B cell (primary cell): ENCODE data around the gene HSPA14. TPM values are rescaled to one million over a fixed set of nuclear protein-coding genes. Genes with fewer than 3 reads are reported as not detected.
"Not testable (repeated sequence)": the region's sequence is repeated elsewhere in the genome, so short reads cannot be mapped to it uniquely, and the experiment has no call there.

Experiments used
- ATAC-seq: fragments of 200-7000 bp; cut with Tn5 transposase; one replicate; pipeline ENCODE4 v1.10.0; 2021; ENCODE audit warnings: low read depth, mild to moderate bottlenecking, moderate number of reproducible peaks, moderate library complexity
- CTCF ChIA-PET: fragments of 350-600 bp; sonication (Branson Sonifier 250); formaldehyde crosslinking; loops from one replicate; lab custom pipeline; 2021; ENCODE audit warnings: antibody characterized with exemption, inconsistent platforms; lab: Charles Lee
- POLR2A ChIA-PET: fragments of 350-600 bp; sonication (Branson Sonifier 250); formaldehyde crosslinking; loops from one replicate; lab custom pipeline; 2021; ENCODE audit warnings: antibody characterized with exemption; lab: Charles Lee
- DNase-seq: peaks from one replicate; pipeline ENCODE4 v3.0.0; 2013
- H2AFZ ChIP-seq: 2 replicates; pipeline ENCODE4 v1.6.1; 2012; ENCODE audit warnings: mild to moderate bottlenecking, low read depth, low read length; ENCODE audit not compliant: insufficient read depth, poor library complexity, severe bottlenecking
- H3K27ac ChIP-seq, 2 donors: 1 replicate in 1 of 2; 2 replicates in 1 of 2; pipeline ENCODE4 v1.5.1; 2012 to 2013; ENCODE audit warnings: low read length in 2 of 2, mild to moderate bottlenecking in 2 of 2, moderate library complexity in 1 of 2
- H3K27me3 ChIP-seq, 4 experiments: fragments of 200-600 bp in 1 of 4; sonication (generic) in 1 of 4; replicated peaks in 1 of 4; 1 replicate in 2 of 4; 2 replicates in 2 of 4; pipeline versions ENCODE4 v1.6.1 to v1.7.0; 2013 to 2016; ENCODE audit warnings: low read length in 3 of 4, mild to moderate bottlenecking in 2 of 4, mixed read lengths in 1 of 4, moderate library complexity in 1 of 4; ENCODE audit not compliant: insufficient read depth in 4 of 4, control insufficient read depth in 3 of 4; ENCODE audit errors: control extremely low read depth in 1 of 4
- H3K36me3 ChIP-seq, 2 experiments: replicated peaks in 1 of 2; 1 replicate in 1 of 2; 2 replicates in 1 of 2; pipeline versions ENCODE4 v1.6.1 to v1.7.1; 2013; ENCODE audit warnings: low read length in 1 of 2; ENCODE audit not compliant: insufficient read depth in 2 of 2, control insufficient read depth in 1 of 2; ENCODE audit errors: control extremely low read depth in 1 of 2, extremely low read depth in 1 of 2
- H3K4me1 ChIP-seq, 2 donors: fragments of 200-600 bp in 1 of 2; sonication (generic) in 1 of 2; 1 replicate in 1 of 2; 2 replicates in 1 of 2; pipeline versions ENCODE4 v1.5.1 to v1.6.1; 2013 to 2017; ENCODE audit warnings: low read length in 2 of 2; ENCODE audit not compliant: control insufficient read depth in 2 of 2, insufficient read depth in 2 of 2
- H3K4me2 ChIP-seq: replicated peaks from 2 replicates; pipeline ENCODE3; 2012; ENCODE audit warnings: mild to moderate bottlenecking, low read depth, low read length; ENCODE audit not compliant: poor library complexity, severe bottlenecking
- H3K4me3 ChIP-seq, 5 experiments: fragments of 200-600 bp in 1 of 5; sonication (generic) in 1 of 5; 1 replicate in 3 of 5; 2 replicates in 2 of 5; pipeline versions ENCODE4 v1.5.1 to v1.7.0; 2011 to 2016; ENCODE audit warnings: low read length in 4 of 5, mild to moderate bottlenecking in 4 of 5, low read depth in 2 of 5, control low read depth in 1 of 5, moderate library complexity in 1 of 5; ENCODE audit not compliant: insufficient read depth in 1 of 5; ENCODE audit errors: control extremely low read depth in 1 of 5, extremely low read depth in 1 of 5
- H3K79me2 ChIP-seq: fragments of 200-600 bp; sonication (generic); one replicate; pipeline ENCODE4 v1.6.0; 2016; ENCODE audit warnings: low read length; ENCODE audit not compliant: control insufficient read depth, insufficient read depth
- H3K9ac ChIP-seq: fragments of 200-600 bp; sonication (generic); 2 replicates; pipeline ENCODE4 v1.6.1; 2017; ENCODE audit warnings: mild to moderate bottlenecking, low read length, moderate library complexity
- H3K9me3 ChIP-seq, 3 donors: one replicate each; pipeline versions ENCODE4 v1.6.1 to v1.7.1; 2013; ENCODE audit warnings: low read length in 2 of 3; ENCODE audit not compliant: control insufficient read depth in 2 of 3, insufficient read depth in 1 of 3; ENCODE audit errors: control extremely low read depth in 1 of 3
- H4K20me1 ChIP-seq: 2 replicates; pipeline ENCODE4 v1.6.0; 2012; ENCODE audit warnings: mild to moderate bottlenecking, low read length; ENCODE audit not compliant: insufficient read depth, control insufficient read depth, poor library complexity, severe bottlenecking
- H3K27ac Mint-ChIP-seq: one replicate; pipeline ENCODE4 v1.8.0; 2021; ENCODE audit warnings: mixed read lengths
- H3K27me3 Mint-ChIP-seq: one replicate; pipeline ENCODE4 v1.8.0; 2021; ENCODE audit warnings: mixed read lengths
- H3K4me1 Mint-ChIP-seq: one replicate; pipeline ENCODE4 v1.8.0; 2021; ENCODE audit warnings: mixed read lengths
- H3K4me3 Mint-ChIP-seq: one replicate; pipeline ENCODE4 v1.8.0; 2021; ENCODE audit warnings: mixed read lengths
- H3K9me3 Mint-ChIP-seq: one replicate; pipeline ENCODE4 v1.8.0; 2022; ENCODE audit warnings: mixed read lengths; ENCODE audit not compliant: insufficient read depth
- CTCF ChIP-seq: fragments of 200-600 bp; IDR thresholded peaks from one replicate; pipeline ENCODE4 v1.8.0; 2022; ENCODE audit warnings: antibody characterized with exemption, mild to moderate bottlenecking
- EZH2 ChIP-seq: IDR thresholded peaks from 2 replicates; pipeline ENCODE4 v1.6.1; 2012; ENCODE audit warnings: borderline replicate concordance, low read depth, mild to moderate bottlenecking, moderate library complexity, low read length; ENCODE audit not compliant: insufficient read depth, poor library complexity, severe bottlenecking
- WGBS: methylation state at CpG from one replicate; pipeline ENCODE4 v1.1.5; 2013; ENCODE audit warnings: missing lambda C conversion rate; ENCODE audit not compliant: insufficient coverage; 5-methylcytosine and 5-hydroxymethylcytosine counted together
- intact Hi-C: fragments of 100-400 bp; cut with micrococcal nuclease; formaldehyde crosslinking; loops from one replicate; pipeline ENCODE4 v1.10.0; 2022
- polyA plus RNA-seq: library from polyadenylated mRNA; depleted of rRNA; stranded (reverse); fragments of >200 nt; gene quantifications from 2 replicates; pipeline ENCODE4 v1.2.3, GENCODE V29; 2012
- total RNA-seq, 2 donors: library from RNA; stranded (reverse); fragments of 120-200 nt in 1 of 2; gene quantifications; 1 replicate in 1 of 2; 2 replicates in 1 of 2; pipeline versions ENCODE4 v1.2.3 to v1.2.4, GENCODE V29; 2013 to 2022

HSPA14 gene
- total and polyA plus RNA-seq, 2 donors (not counting 1 experiment from before 2014, with no cell fraction given) = 10.8 to 12.8 TPM

- H3K4me2 ChIP-seq = no peak overlapping the region
- H2AFZ ChIP-seq = no peak overlapping the region
- no peaks in the 10 kb centered on the region for H4K20me1 ChIP-seq
- H3K4me1 Mint-ChIP-seq = peaks cover 6% of the 10 kb centered on the region
- no peaks in the 10 kb centered on the region for H3K9me3 ChIP-seq
- no peak for ATAC-seq
- no peak overlapping the region for H3K4me3 ChIP-seq
- no peaks in the 10 kb centered on the region for H3K9me3 Mint-ChIP-seq
- H3K4me1 ChIP-seq = no peaks in the 10 kb centered on the region
- H3K27ac ChIP-seq = peak overlapping the region in 1 of 2 donors; percentile 52
- intact Hi-C loops = no loop called here
- H3K4me3 Mint-ChIP-seq = no peak overlapping the region
- H3K79me2 ChIP-seq = no peaks in the 10 kb centered on the region
- ChIA-PET POLR2A (no interaction called here), CTCF (interaction anchor here (1.2 to 1.4 kb wide), 5 partner anchors 9 to 66 kb away, joined by 3 to 5 read pairs (median 4); partner anchors contain the start of gene DCLRE1C)
- H3K9ac ChIP-seq = no peak overlapping the region
- H3K27ac Mint-ChIP-seq = peak overlapping the region; percentile 78
- TF ChIP-seq EZH2 (no peak), CTCF (no peak)
- no peaks in the 10 kb centered on the region for H3K27me3 ChIP-seq
- no peak for DNase-seq
- peaks cover 6 to 38% of the 10 kb centered on the region in 2 experiments for H3K36me3 ChIP-seq
- no peaks in the 10 kb centered on the region for H3K27me3 Mint-ChIP-seq
- WGBS = 83% methylated on average over 2 of the region's 2 CpGs
These were observed 67.8 kb downstream of the HSPA14 start for GRCh38 chr10:14905890-14906289.

- Histone ChIP-seq H3K27me3 (no peaks in the 10 kb centered on the region), H2AFZ (no peak overlapping the region), H3K27ac (no peak overlapping the region), H3K9ac (no peak overlapping the region), H3K9me3 (no peaks in the 10 kb centered on the region), H4K20me1 (no peaks in the 10 kb centered on the region), H3K79me2 (no peaks in the 10 kb centered on the region), H3K36me3 (peaks cover 6 to 46% of the 10 kb centered on the region in 2 experiments), H3K4me3 (no peak overlapping the region), H3K4me2 (no peak overlapping the region), H3K4me1 (no peaks in the 10 kb centered on the region)
- Mint-ChIP-seq H3K9me3 (no peaks in the 10 kb centered on the region), H3K4me3 (no peak overlapping the region), H3K27ac (no peak overlapping the region), H3K4me1 (peaks cover 6% of the 10 kb centered on the region), H3K27me3 (no peaks in the 10 kb centered on the region)
- DNase-seq (no peak), ATAC-seq (no peak)
- POLR2A ChIA-PET = no interaction called here
- TF ChIP-seq CTCF (no peak), EZH2 (no peak)
- CTCF ChIA-PET = interaction anchor here (1.0 kb wide), 1 partner anchor 25 kb away, joined by 3 read pairs; no protein-coding TSS in a partner anchor
- intact Hi-C loops = no loop called here
- 100% methylated on average over 2 of the region's 2 CpGs for WGBS
These were observed 68.7 kb downstream of the HSPA14 start for GRCh38 chr10:14906765-14907164.

- H3K4me1 ChIP-seq, ATAC-seq, H3K4me2 ChIP-seq, intact Hi-C loops, H3K9me3 ChIP-seq, H3K9me3 Mint-ChIP-seq, H3K27ac ChIP-seq, H3K27ac Mint-ChIP-seq, POLR2A ChIA-PET, H3K27me3 Mint-ChIP-seq, H3K4me3 ChIP-seq, H3K4me3 Mint-ChIP-seq, H4K20me1 ChIP-seq, H3K79me2 ChIP-seq, H3K9ac ChIP-seq, H2AFZ ChIP-seq, H3K4me1 Mint-ChIP-seq, H3K27me3 ChIP-seq, DNase-seq: not testable (repeated sequence)
- WGBS = 100% methylated on average over 1 of the region's 4 CpGs
- CTCF ChIA-PET = interaction anchor here (1.0 kb wide), 1 partner anchor 26 kb away, joined by 3 read pairs; no protein-coding TSS in a partner anchor
- peaks cover 6 to 54% of the 10 kb centered on the region in 2 experiments for H3K36me3 ChIP-seq
These were observed 69.5 kb downstream of the HSPA14 start for GRCh38 chr10:14907591-14907990.
